ENCODE data around the gene SGCD. TPM values are rescaled to one million over a fixed set of nuclear protein-coding genes. Genes with fewer than 3 reads are reported as not detected.

SGCD gene
- total and polyA plus RNA-seq, 4 donors = 12.2 to 129 (median 22.3) TPM

DNA sequence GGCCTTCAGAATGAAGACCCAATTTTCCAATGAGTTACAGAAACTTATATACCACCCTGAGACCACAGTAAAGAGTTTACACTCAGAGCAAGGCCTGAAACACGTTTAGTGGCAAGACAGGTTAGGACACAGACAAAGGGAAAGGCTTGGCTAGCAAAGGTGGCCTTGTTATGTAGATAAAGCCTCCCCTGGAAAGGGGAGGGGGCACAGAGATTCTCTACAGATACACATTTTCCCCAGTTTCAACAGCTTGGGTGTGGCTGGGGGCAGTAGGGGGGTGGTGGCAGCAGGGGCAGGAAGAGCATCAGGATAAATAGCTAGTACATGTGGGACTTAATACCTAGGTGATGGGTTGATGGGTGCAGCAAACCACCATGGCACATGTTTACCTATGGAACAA, 471.2 kb downstream of the SGCD start:
- Histone ChIP-seq H3K27me3 (ENCODE audit: control insufficient read depth in 1 of 2, insufficient read depth in 2 of 2, low read length in 1 of 2) (no peaks in the 10 kb centered on the region), H3K9me3 (ENCODE audit: control insufficient read depth, low read length) (no peaks in the 10 kb centered on the region), H3K4me3 (ENCODE audit: low read length in 2 of 2) (no peak overlapping the region), H3K27ac (ENCODE audit: low read depth in 1 of 2, low read length in 2 of 2) (no peak overlapping the region), H3K4me1 (ENCODE audit: control insufficient read depth in 1 of 2, insufficient read depth in 2 of 2, low read length in 2 of 2) (no peaks in the 10 kb centered on the region), H3K36me3 (ENCODE audit: control insufficient read depth in 1 of 2, insufficient read depth in 2 of 2, low read length in 1 of 2) (no peaks in the 10 kb centered on the region)
- WGBS, 2 donors = 69 to 86% methylated on average over 1 of the region's 1 CpG
- intact Hi-C loops (cut with DNase I) = no loop called here
- no peak for ATAC-seq (ENCODE audit: low FRiP score)
- DNase-seq = no peak

DNA sequence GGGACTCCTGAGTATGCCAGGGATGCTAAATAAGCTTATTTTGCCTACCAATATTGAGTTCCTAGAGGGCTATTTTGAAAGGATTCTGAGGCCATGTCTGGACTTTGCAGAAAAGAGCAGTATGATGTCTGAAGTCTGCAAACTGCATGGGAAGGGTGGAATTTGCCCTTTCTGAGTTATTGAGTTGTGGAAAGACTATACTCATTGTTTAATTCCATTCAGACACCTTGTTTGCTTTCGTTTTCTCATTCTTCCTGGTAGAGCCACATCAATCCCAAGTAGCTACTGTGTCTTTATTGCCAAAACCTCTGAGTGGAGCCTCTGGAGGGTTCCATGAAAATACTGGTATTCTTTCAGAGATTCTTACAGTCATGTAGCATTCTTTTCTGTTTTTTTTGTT, 472.2 kb downstream of the SGCD start:
- H3K4me1 ChIP-seq (ENCODE audit: control insufficient read depth in 1 of 2, insufficient read depth in 2 of 2, low read length in 2 of 2) = no peaks in the 10 kb centered on the region
- 80 to 83% methylated on average over 1 of the region's 1 CpG for WGBS, 2 donors
- H3K9me3 ChIP-seq (ENCODE audit: control insufficient read depth, low read length) = no peaks in the 10 kb centered on the region

DNA sequence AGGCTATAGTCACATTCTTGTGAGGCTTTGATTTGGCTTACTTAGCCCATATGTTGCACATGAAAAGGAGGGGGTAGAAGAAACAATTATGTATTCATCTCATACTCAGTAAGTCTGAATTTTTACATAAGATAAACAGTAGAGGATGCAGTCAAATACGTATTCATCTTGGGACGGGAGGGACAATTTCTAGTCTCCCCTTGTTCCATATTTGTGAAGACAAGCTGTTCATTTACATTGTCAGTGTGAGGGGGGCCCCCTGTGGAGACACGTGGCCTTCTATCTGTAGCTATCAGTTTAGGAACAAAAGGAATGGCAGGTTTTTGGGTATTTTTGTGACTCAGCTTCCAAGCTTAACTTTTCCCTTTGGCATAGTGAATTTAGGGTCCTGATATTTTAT, 474.0 kb downstream of the SGCD start:
- intact Hi-C loops (cut with DNase I) = no loop called here
- peaks cover 0 to 1% of the 10 kb centered on the region in 2 donors for H3K27me3 ChIP-seq (ENCODE audit: control insufficient read depth in 1 of 2, insufficient read depth in 2 of 2, low read length in 1 of 2)
- H3K4me1 ChIP-seq (ENCODE audit: control insufficient read depth in 1 of 2, insufficient read depth in 2 of 2, low read length in 2 of 2) = no peaks in the 10 kb centered on the region
- WGBS, 2 donors = 43 to 57% methylated on average over 3 of the region's 3 CpGs
- H3K36me3 ChIP-seq (ENCODE audit: control insufficient read depth in 1 of 2, insufficient read depth in 2 of 2, low read length in 1 of 2) = no peaks in the 10 kb centered on the region
- DNase-seq = no peak
- H3K9me3 ChIP-seq (ENCODE audit: control insufficient read depth, low read length) = no peaks in the 10 kb centered on the region
- H3K4me3 ChIP-seq (ENCODE audit: low read length in 2 of 2) = no peak overlapping the region
- no peak overlapping the region for H3K27ac ChIP-seq (ENCODE audit: low read depth in 1 of 2, low read length in 2 of 2)
- ATAC-seq (ENCODE audit: low FRiP score) = no peak

More for the DNA sequence above, 472.2 kb downstream of the SGCD start:
- H3K27ac ChIP-seq (ENCODE audit: low read depth in 1 of 2, low read length in 2 of 2) = no peak overlapping the region
- H3K27me3 ChIP-seq (ENCODE audit: control insufficient read depth in 1 of 2, insufficient read depth in 2 of 2, low read length in 1 of 2) = no peaks in the 10 kb centered on the region
- DNase-seq = no peak
- intact Hi-C loops (cut with DNase I) = no loop called here
- no peaks in the 10 kb centered on the region for H3K36me3 ChIP-seq (ENCODE audit: control insufficient read depth in 1 of 2, insufficient read depth in 2 of 2, low read length in 1 of 2)
- no peak overlapping the region for H3K4me3 ChIP-seq (ENCODE audit: low read length in 2 of 2)
- no peak for ATAC-seq (ENCODE audit: low FRiP score)

DNA sequence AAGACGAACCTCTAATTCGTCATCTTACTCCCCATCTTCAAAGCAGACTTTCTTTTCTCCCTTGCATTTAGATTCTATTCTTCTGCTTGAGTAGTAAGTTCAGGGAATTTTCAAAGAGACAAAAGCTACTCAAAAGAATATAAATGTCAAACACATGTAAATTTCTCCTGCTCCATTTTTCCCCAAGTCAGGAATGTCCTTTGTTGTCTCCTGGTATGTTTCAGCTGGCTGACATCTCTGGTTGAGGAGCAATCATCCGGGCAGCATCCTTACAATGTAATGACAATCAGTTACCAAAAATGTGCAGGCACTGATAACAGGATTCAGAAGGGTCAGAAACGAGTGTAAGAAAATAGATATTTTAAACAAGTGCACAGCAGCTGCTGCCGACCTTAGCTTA, 475.5 kb downstream of the SGCD start:
- ATAC-seq (ENCODE audit: low FRiP score) = no peak
- H3K36me3 ChIP-seq (ENCODE audit: control insufficient read depth in 1 of 2, insufficient read depth in 2 of 2, low read length in 1 of 2) = no peaks in the 10 kb centered on the region
- intact Hi-C loops (cut with DNase I) = no loop called here
- 73 to 77% methylated on average over 5 of the region's 5 CpGs for WGBS, 2 donors
- H3K9me3 ChIP-seq (ENCODE audit: control insufficient read depth, low read length) = no peaks in the 10 kb centered on the region
- peaks cover 0 to 1% of the 10 kb centered on the region in 2 donors for H3K27me3 ChIP-seq (ENCODE audit: control insufficient read depth in 1 of 2, insufficient read depth in 2 of 2, low read length in 1 of 2)
- no peak overlapping the region for H3K4me3 ChIP-seq (ENCODE audit: low read length in 2 of 2)
- no peak overlapping the region for H3K27ac ChIP-seq (ENCODE audit: low read depth in 1 of 2, low read length in 2 of 2)
- H3K4me1 ChIP-seq (ENCODE audit: control insufficient read depth in 1 of 2, insufficient read depth in 2 of 2, low read length in 2 of 2) = no peaks in the 10 kb centered on the region
- no peak for DNase-seq

DNA sequence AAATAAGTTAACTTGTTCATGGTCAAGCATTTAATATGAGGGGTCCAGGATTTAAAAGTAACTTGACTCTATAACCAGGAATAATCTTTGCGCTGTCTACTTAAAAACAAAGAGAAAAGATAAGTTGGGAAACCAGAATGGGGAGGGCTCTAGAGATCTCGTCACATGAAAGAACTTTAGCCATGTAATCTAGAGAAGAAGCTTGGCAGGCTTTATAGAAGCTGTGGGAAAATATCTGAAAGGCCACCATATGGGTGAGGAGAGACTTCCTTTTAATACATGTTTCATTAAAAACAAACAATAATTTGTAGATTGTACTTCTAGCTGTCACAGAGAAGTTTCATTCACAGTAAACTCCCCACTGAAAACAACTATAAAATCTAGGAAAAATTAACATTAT, 476.4 kb downstream of the SGCD start:
- Histone ChIP-seq H3K9me3 (ENCODE audit: control insufficient read depth, low read length) (no peaks in the 10 kb centered on the region), H3K36me3 (ENCODE audit: control insufficient read depth in 1 of 2, insufficient read depth in 2 of 2, low read length in 1 of 2) (no peaks in the 10 kb centered on the region), H3K4me3 (ENCODE audit: low read length in 2 of 2) (no peak overlapping the region), H3K27ac (ENCODE audit: low read depth in 1 of 2, low read length in 2 of 2) (no peak overlapping the region), H3K27me3 (ENCODE audit: control insufficient read depth in 1 of 2, insufficient read depth in 2 of 2, low read length in 1 of 2) (peaks cover 0 to 1% of the 10 kb centered on the region in 2 donors), H3K4me1 (ENCODE audit: control insufficient read depth in 1 of 2, insufficient read depth in 2 of 2, low read length in 2 of 2) (no peaks in the 10 kb centered on the region)
- ATAC-seq (ENCODE audit: low FRiP score) (no peak), DNase-seq (no peak)
- 36 to 53% methylated on average over 2 of the region's 2 CpGs for WGBS, 2 donors
- intact Hi-C loops (cut with DNase I) = no loop called here

DNA sequence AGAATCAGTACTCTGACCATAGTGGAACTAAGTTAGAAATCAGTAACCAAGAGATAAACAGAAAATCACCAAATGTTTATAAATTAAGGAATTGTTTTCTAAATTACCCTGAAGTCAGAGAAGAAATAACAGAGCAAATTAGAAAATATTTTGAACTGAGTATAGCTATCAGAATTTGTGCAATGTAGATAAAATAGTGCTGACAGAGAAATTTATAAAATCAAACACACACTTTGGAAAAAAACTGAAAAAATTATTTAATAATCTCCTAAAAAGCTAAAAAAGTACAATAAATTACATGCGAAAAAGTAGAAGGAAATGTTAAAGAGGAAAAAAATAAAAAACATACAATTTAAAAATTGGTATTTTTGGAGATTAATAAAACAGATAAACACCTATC, 486.0 kb downstream of the SGCD start:
- no peaks in the 10 kb centered on the region for H3K27me3 ChIP-seq (ENCODE audit: control insufficient read depth in 1 of 2, insufficient read depth in 2 of 2, low read length in 1 of 2)

DNA sequence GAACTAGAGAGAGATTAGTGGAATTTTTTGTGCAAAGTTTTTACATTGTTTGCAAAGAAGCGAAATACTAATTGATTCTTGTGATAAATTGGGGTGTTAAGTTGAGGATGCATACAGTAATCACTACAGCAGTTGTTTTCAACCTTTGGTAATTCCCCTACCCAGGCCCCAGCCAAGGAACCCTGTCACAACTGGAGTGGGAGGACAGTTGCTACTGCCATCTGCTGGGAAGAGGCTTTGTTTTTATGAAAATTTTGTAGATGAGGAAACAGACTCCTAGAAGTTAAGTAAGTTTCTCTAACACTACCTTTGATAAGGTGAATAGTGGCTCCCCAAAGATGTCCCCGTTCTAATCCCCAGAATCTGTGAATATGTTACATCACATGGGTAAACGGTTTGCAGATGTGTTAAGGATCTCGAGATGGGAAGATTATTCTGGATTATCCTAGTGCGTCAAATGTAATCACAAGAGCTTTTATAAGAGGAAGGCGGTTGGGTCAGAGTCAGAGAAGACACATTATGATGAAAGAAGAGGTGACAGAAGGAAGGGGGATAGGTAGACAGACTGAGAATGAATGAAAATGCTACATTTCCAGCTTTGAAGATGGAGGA, 489.1 kb downstream of the SGCD start:
- Histone ChIP-seq H3K27ac (ENCODE audit: low read depth in 1 of 2, low read length in 2 of 2) (no peak overlapping the region), H3K36me3 (ENCODE audit: control insufficient read depth in 1 of 2, insufficient read depth in 2 of 2, low read length in 1 of 2) (no peaks in the 10 kb centered on the region), H3K4me1 (ENCODE audit: control insufficient read depth in 1 of 2, insufficient read depth in 2 of 2, low read length in 2 of 2) (no peaks in the 10 kb centered on the region), H3K4me3 (ENCODE audit: low read length in 2 of 2) (no peak overlapping the region), H3K9me3 (ENCODE audit: control insufficient read depth, low read length) (no peaks in the 10 kb centered on the region), H3K27me3 (ENCODE audit: control insufficient read depth in 1 of 2, insufficient read depth in 2 of 2, low read length in 1 of 2) (peaks cover 0 to 4% of the 10 kb centered on the region in 2 donors)
- ATAC-seq (ENCODE audit: low FRiP score) (no peak), DNase-seq (no peak)
- intact Hi-C loops (cut with DNase I) = loop anchor here in 1 of 2 donors (5.0 kb wide), 1 partner anchor 874 kb away; no protein-coding TSS in a partner anchor
- WGBS, 2 donors = 78 to 79% methylated on average over 6 of the region's 6 CpGs

More for the DNA sequence above, 486.0 kb downstream of the SGCD start:
- Histone ChIP-seq H3K9me3 (ENCODE audit: control insufficient read depth, low read length) (no peaks in the 10 kb centered on the region), H3K4me3 (ENCODE audit: low read length in 2 of 2) (no peak overlapping the region), H3K27ac (ENCODE audit: low read depth in 1 of 2, low read length in 2 of 2) (no peak overlapping the region), H3K4me1 (ENCODE audit: control insufficient read depth in 1 of 2, insufficient read depth in 2 of 2, low read length in 2 of 2) (no peaks in the 10 kb centered on the region), H3K36me3 (ENCODE audit: control insufficient read depth in 1 of 2, insufficient read depth in 2 of 2, low read length in 1 of 2) (no peaks in the 10 kb centered on the region)
- ATAC-seq (ENCODE audit: low FRiP score) (no peak), DNase-seq (no peak)
- intact Hi-C loops (cut with DNase I) = no loop called here
- WGBS, 2 donors = 95 to 96% methylated on average over 1 of the region's 1 CpG
